Ecto neural progenitor cell (in vitro differentiated cells): ENCODE results near the gene TMEM209.
"Not testable (repeated sequence)": the region's sequence is repeated elsewhere in the genome, so short reads cannot be mapped to it uniquely, and the experiment has no call there.

Experiments
- DNase-seq: peaks from one replicate; pipeline ENCODE4 v3.0.0-alpha.2; 2018; ENCODE audit warnings: low spot score

TMEM209 gene

DNA sequence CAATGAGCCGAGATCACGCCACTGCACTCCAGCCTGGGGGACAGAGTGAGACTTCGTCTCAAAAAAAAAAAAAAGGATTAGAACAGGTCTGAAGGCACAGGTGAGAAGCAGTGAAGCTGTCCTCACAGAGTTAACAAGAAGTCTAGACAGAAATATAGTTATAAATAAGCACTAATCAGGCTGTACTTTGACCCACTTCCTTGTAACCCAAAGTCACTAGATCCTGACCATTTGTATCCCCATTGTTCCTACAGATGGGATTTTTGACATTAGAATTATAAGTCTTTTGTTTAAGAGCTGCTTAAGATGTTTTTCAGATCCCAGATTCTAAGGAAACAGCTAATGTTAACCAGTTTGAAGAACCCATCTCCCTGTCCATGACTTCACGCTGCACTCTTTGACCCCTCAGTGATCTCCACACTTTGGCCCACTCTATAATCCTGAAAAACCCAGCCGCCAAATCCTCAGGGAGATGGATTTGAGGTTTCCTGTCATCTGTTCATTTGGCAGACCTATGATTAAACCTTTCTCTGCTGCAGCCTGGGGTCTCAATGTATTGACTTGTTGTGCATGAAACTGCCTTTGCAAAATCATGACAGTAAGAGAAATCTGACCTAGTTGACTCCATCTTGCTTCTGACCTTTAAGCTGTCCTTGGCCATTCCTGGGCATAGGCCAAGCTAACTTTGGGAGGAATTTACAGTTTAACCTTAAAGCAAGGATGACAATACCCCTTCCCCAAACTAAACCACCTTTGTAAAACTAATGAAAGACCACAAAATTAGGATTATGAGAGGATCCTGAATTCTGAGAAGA, 13.8 kb upstream of the TMEM209 start:
- DNase-seq: no peak

DNA sequence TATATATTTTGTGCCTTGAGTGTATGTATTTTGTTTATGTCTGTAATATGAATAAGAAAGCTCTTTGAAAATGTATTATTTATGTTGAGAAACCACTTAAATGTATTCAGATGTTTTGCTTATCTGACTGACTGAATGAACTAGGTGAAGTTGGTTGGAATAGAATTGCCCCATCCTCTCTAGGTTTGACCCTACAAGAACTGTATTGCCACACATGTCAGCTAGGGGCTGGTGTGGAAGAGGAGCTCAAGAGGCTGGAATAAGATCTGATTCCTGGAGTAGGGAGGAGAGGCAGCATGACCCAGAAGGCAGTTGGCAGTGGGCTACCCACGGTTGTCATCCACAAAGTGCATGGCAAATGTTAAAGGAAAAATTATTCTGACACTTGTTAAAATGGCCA, 11.5 kb upstream of the TMEM209 start:
- no peak for DNase-seq

DNA sequence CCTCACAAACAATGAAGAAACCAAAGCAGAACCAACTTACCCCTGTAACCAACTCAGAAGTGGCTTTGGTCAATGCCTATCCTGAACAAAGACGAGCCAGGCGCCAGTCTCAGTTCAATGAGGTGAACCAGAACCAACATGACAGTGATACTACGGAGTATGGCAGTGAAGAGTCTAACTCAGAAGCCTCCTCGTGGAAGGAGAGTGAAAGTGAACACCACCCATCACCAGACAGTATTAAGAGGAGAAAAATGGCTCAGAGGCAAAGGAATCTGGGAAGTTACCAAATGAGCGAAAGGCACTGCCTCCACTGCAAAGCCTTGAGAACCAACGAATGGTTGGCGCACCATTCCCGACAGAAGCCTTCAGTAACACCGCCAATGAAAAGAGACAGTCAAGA, 10.8 kb upstream of the TMEM209 start:
- DNase-seq: no peak

DNA sequence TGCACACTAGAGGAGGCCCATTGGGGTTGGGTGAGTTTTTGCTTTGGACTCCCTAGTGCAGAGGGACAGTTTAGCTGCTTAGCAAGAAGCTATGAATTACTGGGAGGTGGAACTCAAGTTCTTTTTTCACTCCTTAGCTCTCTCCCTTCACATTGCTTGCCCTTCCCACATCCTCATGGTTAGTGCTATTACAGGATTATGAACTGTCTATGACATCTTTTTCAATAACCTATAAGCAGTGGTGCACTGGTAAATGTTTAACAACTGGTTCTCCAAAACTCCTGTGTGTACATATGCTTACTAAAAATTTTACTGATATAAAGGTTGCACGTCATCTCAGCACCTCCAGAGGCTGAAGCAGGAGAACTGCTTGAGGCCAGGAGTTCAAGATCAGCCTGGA, 8.6 kb upstream of the TMEM209 start:
- DNase-seq: no peak

DNA sequence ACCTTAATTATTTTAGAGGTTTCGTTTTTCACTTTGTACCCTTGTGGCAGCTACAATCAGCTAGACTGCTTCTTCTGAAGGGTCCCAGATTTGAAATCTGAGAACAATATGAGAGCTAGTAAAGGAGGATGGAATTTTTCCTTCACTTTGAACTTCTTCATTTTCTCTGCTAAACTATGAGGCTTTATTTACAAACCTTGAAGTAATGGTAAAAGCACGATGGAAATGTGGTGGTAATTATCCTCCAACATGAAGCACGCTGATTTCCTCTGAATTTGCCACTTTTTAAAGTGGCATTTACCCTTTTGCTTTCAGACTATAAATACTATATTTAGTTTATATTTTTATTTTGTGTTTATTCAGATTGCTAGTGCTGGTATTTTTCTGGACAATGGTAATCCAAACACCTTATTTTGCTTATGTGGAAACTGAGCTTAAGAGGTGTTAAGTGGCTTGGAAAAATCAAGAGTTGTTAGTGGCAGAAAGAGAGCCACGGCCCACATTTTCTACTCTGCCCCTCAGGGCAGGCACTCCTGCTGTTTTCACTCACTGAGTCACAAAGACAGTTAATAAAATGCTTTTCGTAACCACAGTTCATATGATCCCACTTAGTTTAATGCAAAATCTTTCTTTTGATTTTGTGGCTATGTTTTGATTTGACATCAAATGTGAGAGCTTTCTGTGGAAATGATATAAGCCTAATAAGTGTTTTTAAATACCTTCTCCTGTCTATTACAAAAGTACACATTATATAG, 5.2 kb upstream of the TMEM209 start:
- DNase-seq: no peak

DNA sequence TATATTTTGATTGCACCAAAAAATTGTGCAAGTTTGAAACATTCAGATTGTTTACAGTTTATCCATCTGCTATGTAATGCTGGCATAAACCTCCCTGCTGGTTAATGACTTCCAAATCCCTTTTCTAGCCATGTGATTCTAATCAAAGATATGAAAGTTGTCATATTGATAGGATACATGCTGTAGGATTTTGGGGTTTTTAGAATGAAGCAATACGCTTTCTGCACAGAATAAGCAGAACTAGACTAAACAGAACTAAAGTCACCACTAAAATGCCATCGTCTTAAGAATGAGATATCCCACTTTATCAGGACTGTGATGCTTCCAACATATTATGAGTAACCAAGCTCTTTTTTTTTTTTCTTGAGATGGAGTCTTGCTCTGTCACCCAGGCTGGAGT, 3.3 kb upstream of the TMEM209 start:
- DNase-seq: no peak

DNA sequence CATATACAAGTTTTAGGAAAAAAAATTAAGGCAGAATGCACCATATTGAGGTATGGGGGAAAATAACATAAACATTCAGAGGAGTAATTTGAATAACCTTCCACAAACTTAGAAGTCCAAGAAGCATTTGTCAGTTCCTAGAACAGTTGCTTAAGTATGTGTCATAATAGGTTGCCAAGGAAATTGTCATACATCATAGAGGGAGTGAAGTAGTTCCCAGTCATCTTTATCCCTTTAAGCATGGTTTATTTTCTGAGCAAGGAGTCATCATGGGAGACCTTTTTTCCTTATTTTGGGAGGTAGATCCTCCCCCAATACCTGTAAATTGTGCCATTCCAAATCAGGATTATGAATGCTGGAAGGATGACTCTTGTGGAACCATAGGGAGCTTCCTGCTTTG, 2.4 kb upstream of the TMEM209 start, which contains the start of gene SSMEM1:
Gene SSMEM1 (plus strand): TSS at position 219 of the 400 bp plus-strand sequence. CDS start 51 bp downstream, at position 270.
- no peak for DNase-seq

DNA sequence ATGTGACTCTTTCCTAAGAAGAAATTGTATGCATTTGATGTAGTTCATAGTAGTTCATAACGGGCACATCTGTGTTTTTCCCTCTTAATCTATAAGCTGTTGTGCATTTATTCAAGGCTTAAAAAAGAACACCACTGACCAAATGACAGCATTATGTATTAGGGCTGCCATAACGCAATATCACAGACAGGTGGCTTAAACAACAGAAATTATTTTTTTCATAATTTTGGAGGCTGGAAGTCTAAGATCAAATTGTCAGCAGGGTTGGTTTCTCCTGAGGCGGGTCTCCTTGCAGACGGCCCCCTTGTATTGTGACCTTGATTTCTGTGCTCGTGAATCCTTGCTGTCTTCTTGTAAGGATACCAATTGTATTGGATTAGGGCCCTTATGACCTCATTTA, 1.8 kb upstream of the TMEM209 start:
- DNase-seq: no peak

DNA sequence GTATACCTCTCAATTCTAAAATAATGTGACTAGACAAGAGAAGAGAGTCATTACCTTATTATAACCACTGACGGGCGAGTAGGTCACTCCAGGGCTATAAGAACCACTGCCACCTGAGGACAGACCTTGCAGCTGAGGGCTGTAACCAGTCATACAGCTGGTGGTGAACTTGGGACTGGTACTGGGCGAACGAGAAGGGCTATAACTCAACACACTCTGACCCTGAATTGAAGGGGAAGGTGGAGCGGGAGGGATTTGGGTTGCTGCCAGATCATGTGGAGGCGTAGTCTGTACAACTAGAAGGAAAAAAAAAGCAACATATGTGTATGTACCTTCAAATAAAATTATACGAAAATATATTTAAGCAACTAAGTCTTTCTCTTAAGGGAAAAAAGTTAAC, 3.4 kb downstream of the TMEM209 start:
- no peak for DNase-seq

DNA sequence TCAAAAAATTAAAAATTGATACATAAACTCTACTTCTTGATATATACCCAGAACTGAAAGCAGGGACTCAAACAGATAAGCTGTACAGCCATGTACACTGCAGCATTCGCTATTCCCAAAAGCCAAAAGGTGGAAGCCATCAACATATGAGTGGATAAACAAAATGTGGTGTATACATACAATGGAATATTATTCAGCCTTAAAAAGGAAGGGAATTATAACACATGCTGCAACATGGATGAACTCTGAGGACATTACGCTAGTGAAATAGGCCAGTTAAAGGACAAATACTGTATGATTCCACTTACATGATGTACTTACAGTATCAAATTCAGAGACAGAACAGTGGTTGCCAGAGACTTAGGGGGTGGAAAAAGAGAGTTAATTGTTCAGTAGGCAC, 8.1 kb downstream of the TMEM209 start:
- no peak for DNase-seq

DNA sequence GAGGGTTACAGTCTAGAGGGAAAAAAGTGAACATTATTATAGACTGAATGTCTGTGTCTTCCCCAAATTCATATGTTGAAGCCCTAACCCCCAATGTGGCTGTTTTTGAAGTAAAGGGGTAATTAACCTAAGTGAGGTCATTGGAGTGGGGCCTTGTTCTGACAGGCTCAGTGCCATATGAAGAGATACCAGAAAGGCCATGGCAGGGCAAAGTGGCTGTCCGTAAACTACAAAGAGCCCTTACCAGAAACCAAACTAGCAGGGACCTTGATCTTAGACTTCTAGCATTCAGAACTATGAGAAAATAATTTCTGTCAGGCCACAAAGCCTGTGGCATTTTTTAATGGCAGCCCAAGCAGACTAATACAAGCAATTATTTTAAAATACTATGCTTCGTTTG, 8.7 kb downstream of the TMEM209 start:
- DNase-seq: no peak

DNA sequence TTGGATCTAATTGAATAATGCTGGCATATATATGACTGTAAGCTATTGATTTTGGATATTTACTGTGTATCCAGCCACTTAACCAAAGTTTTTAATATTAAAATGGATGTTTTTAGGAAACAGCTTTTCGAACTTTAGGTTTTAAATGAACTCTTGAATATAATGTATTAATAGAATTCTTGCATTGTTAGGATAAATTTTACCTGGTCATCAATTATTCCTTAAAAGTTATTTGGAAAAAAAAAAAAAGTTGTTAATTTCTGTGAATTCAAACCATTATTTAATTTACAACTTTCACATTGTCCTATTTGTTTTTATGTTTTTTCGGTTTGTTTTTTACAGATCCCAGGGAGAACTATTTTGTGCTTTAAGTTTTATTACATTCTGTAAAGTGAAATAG, 9.8 kb downstream of the TMEM209 start:
- no peak for DNase-seq

DNA sequence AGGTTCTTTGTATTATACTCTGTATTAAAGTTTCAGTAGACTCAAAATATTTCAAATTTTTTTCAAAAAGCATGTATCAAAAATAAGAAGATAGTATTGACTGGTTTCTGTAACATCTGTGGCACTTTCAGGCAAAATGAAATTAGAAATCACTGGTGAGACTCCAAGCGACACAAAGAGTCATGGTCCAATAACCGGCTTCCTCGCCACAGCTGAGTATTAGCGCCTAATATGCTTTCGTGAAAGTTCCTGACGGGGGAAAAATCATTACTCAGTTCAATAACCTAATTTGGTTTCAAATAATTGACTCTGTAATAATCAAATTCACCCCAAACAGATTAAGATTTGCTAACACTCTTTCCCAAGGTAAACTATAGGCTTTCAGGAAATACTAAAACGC, 13.4 kb downstream of the TMEM209 start:
- DNase-seq: no peak

DNA sequence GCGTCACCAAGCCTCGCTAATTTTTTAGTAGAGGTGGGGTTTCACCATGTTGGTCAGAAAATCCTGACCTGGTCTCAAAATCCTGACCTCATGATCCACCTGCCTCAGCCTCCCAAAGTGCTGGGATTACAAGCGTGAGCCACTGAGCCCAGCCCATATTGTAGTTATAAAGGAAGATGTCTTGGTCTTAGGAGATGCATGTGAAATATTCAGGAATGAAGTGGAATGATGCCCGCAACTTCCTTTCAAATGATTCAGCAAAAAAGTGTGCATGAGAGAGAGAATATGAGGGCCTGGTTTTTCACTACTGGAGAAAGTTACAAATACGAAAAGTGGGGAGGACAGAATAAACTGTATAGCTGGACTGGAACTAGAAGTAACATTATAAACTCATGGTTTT, 15.9 kb downstream of the TMEM209 start:
- DNase-seq: no peak

DNA sequence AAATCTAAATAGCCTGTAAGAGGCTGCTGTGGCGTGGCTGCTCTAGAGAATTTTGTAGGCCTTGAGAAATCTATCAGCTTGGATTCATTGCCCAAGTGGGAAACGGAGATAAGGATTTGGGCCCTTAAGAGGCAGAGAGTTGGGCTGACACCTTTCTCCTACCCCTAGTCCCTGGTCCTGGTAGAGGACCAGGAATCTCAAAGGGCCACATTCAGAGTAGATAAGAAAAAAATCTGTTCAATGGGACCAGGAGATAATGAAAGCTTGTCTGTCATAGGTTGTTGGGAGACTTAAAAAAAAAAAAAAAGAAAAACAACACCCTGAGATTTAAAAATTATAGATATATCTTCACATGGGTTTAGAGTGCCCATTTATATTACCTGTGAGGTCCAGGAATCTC, 17.8 kb downstream of the TMEM209 start:
- no peak for DNase-seq

DNA sequence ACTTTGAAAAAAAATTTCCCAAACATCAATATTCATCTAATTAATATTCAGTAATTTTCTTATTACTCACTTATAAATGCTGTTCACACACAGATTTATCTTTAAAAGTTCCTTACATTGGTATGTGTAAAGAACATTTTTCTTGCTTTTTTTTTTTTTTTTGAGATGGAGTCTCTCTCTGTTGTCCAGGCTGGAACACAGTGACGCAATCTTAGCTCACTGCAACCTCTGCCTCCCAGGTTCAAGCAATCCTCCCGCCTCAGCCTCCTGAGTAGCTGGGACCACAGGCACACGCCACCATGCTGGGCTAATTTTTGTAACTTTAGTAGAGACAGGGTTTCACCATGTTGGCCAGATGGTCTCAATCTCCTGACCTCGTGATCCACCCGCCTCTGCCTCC, 20.9 kb downstream of the TMEM209 start:
- DNase-seq: not testable (repeated sequence)

DNA sequence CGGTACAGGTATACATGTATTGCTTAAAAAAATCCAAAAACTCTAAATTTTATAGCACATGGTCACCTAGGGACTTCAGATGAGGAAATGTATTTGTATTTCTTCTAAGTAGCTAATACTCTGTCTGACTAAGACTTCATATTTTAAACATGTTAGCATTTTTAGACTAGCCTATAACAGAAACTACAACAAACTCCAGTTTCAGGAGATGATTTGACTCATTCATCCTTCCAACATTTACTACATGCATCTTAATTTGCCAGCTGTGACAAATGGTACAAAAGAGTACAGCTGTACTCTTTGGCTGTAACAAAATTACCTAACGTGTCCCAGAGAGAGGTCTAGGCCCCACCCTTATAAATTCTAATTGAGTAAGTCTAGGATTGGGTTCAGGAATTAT, 22.2 kb downstream of the TMEM209 start:
- no peak for DNase-seq

DNA sequence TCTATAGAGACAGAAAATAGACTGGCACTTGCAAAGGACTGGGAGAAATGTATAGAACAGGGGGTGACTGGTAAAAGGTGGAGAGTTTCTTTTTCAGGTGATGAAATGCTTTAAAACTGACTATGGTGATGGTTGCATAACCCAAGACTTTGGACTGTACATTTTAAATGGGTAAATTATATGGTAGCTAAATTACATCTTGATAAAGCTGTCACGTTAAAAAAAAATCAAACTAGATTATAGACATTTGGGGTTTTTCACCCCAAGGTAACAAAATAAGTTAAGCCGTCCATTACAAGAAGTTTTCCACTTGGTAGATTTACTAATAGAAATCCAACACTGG, 24.0 kb downstream of the TMEM209 start:
- DNase-seq: no peak

DNA sequence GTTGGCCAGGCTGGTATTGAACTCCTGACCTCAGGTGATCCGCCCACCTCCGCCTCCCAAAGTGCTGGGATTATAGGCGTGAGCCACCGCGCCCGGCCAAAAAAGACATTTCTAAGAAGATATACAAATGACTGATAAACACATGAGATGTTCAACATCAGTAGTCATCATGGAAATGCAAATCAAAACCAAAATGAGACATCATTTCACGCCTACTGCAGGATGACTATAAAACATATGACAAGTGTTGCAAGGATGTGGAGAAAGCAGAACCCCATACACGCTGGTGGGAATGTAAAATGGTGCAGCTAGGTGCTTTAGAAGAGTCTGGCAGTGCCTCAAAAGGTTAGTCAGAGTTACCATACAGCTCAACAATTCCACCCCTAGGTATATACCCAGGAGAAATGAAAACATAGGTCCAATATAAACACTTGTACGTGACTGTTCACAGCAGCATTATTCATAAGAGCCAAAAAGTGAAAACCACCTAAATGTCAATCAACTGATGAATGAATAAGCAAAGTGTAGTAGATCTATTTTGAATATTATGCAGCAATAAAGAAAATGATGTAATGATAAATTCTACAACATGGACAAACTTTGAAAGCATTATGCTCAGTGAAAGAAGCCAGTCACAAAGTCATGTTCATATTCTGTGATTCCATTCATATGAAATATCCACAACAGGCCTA, 24.5 kb downstream of the TMEM209 start:
- DNase-seq: no peak

DNA sequence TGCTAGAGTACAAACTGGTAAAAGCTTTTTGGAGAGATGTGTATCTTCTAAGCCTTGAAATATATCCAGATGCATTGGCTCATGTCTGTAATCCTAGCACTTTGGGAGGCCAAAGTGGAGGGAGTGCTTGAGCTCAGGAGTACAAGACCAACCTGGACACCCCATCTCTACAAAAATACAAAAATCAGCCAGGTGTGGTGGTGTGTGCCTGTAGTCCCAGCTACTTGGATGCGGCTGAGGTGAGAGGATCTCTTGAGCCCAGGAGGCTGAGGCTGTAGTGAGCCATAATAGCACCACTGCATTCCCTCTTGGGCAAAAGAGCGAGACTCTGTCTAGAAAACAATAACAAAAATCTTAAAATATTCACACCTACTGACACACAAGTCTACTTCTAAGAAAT, 25.6 kb downstream of the TMEM209 start:
- DNase-seq: no peak

DNA sequence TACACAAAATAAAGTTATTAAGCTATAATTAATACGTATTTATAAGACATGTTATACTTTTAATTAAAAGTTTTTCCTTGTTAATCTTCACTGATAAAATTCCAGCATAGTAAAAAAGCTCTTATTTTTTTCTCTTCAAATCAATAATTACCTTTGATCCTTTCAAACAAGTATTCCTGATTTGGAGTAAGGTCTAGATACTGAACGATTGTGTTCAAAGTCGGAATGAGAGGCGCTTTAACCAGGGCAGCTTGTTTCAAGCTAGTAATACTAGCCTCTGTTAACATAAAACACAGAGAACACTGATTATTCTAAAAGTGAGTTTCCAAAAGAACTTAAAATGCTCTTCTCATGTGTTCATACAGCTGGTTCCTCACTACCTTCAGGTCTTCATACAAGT, 27.0 kb downstream of the TMEM209 start:
- DNase-seq: no peak

DNA sequence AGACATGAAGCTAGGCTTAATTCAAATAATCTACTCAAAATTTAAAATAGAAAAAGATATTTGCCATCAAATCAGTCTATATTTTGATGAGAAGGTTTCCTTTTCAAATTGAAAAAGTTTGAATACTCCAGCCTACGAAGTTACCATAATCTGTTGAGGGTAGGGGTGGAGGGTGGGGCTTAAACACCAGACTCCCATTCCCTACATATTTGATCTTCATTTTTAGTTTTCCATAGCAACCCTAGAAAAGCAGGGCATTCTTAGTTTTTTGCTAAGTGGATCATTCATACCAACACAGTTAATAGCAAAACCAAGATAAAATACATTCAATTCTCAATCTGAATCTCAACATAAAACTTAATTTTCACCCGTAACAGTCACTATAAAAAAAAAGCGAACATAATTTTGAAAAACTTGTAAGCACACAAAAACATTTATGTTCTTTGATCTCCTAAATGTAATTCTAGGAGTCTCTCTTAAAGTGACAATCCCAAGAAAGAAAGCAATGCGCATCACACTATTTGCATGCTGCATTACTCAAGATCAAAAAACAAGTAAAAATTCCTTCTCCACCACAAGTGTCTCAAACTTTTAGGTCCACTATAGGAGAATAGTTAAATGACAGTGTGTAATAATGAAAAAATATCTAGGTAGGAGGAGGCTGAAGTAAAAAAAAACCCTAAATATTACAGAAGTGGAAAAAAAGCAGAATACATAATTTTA, 30.8 kb downstream of the TMEM209 start:
- no peak for DNase-seq
